Putamen (tissue), 1 donor: Measurements from ENCODE around the gene FAM110A.
"Not testable (repeated sequence)": the region's sequence is repeated elsewhere in the genome, so short reads cannot be mapped to it uniquely, and the experiment has no call there.

ENCODE experiments used
- DNase-seq: peaks from one replicate; pipeline ENCODE4 v3.0.0-alpha.2; 2016; ENCODE audit warnings: low spot score

FAM110A gene

GRCh38 chr20:823574-823902, 10.0 kb upstream of the FAM110A start:
- no peak for DNase-seq

- no peak for DNase-seq
These were observed 9.0 kb upstream of the FAM110A start for GRCh38 chr20:824490-824889.

- DNase-seq, result no peak
These were observed 8.6 kb upstream of the FAM110A start for GRCh38 chr20:824916-825315.

GRCh38 chr20:825710-826421, 7.6 kb upstream of the FAM110A start:
- no peak for DNase-seq

GRCh38 chr20:826695-827323, 6.7 kb upstream of the FAM110A start:
- no peak for DNase-seq

GRCh38 chr20:827981-828380, 5.5 kb upstream of the FAM110A start:
- DNase-seq, result not testable (repeated sequence)

- DNase-seq, result no peak
These were observed 4.5 kb upstream of the FAM110A start for GRCh38 chr20:828987-829386.

- no peak for DNase-seq
These were observed 4.0 kb upstream of the FAM110A start for GRCh38 chr20:829551-829950.

GRCh38 chr20:830011-830521, 3.4 kb upstream of the FAM110A start:
- DNase-seq, result no peak

- DNase-seq, result no peak
These were observed 2.3 kb upstream of the FAM110A start for GRCh38 chr20:831251-831650.

- no peak for DNase-seq
These were observed 1.6 kb upstream of the FAM110A start for GRCh38 chr20:831956-832355.

GRCh38 chr20:833121-833449, 430 bp upstream of the FAM110A start:
- no peak for DNase-seq

- no peak for DNase-seq
These were observed 734 bp downstream of the FAM110A start for GRCh38 chr20:834151-834746.

- DNase-seq, result peak; percentile 84
These were observed 2.1 kb downstream of the FAM110A start for GRCh38 chr20:835608-836045.

- no peak for DNase-seq
These were observed 2.7 kb downstream of the FAM110A start for GRCh38 chr20:836190-836589.

- DNase-seq, result no peak
These were observed 5.5 kb downstream of the FAM110A start for GRCh38 chr20:839015-839414.

GRCh38 chr20:839626-840025, 6.1 kb downstream of the FAM110A start:
- DNase-seq, result no peak

- no peak for DNase-seq
These were observed 7.0 kb downstream of the FAM110A start for GRCh38 chr20:840503-840857.

- DNase-seq, result no peak
These were observed 7.5 kb downstream of the FAM110A start for GRCh38 chr20:840858-841567.

GRCh38 chr20:841568-842546, 8.3 kb downstream of the FAM110A start:
- DNase-seq, result no peak

GRCh38 chr20:842547-842940, 9.0 kb downstream of the FAM110A start:
- DNase-seq, result no peak

GRCh38 chr20:843912-844311, 10.4 kb downstream of the FAM110A start:
- no peak for DNase-seq
